ENCODE data around the gene PRKAR1B.

Gene PRKAR1B

DNA sequence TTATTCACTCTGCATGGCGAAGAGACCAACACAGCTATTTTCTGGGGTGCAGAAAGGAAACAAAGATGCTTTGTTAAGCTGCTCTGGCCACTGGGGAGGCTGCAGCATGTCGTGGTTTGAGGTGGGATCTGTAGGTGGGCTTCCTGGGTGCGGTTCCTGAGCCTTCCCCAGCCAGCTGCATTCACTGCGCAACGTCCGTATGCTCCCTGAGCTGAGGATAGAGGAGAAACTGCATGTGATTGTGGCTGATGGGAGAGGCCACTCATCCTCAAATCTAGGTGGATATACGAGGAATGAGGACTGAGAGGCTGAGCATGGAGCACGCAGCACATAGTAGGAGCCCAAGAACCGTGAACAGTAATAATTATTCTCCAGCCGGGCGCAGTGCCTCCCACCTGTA lies 10.4 kb downstream of the PRKAR1B start:
- DNase-seq, result no peak

DNA sequence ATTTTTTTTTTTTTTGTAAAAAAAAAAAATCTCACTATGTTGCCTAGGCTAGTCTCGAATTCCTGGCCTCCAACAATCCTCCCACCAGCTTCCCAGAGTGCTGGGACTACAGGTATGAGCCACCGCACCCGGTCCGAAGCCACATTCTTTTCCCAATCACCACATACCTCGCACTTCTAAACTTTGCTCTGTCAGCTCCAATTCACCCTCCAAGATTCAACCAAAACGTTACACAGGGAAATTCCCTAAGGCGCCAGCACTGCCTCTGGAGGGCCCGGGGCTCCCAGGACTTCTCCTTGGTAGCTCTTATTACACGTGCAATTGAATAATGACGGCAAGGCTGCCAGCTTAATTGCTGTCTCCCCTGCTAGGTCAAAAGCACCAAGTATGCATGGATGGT lies 10.9 kb downstream of the PRKAR1B start:
- DNase-seq, result no peak

DNA sequence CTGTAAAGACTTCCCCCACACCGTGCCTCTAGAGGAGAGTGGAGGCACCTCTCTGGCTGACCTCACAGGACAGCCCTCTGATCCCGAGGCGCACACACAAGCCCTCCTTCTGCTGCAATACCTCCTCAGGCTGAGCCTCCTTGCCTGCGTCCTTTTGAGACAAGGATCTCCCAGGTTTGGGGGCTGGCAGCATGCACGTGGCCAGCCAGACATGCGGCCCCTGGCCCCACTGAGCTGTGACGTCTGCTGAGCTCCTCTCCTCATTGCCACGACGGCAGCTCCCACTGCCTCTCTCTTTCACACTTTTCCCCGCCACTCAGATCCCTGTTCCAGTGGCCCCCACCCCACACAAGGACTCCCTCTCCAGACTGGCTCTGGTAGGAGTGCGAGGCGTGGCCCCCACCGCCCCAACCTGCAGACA lies 12.8 kb downstream of the PRKAR1B start:
- no peak for DNase-seq

DNA sequence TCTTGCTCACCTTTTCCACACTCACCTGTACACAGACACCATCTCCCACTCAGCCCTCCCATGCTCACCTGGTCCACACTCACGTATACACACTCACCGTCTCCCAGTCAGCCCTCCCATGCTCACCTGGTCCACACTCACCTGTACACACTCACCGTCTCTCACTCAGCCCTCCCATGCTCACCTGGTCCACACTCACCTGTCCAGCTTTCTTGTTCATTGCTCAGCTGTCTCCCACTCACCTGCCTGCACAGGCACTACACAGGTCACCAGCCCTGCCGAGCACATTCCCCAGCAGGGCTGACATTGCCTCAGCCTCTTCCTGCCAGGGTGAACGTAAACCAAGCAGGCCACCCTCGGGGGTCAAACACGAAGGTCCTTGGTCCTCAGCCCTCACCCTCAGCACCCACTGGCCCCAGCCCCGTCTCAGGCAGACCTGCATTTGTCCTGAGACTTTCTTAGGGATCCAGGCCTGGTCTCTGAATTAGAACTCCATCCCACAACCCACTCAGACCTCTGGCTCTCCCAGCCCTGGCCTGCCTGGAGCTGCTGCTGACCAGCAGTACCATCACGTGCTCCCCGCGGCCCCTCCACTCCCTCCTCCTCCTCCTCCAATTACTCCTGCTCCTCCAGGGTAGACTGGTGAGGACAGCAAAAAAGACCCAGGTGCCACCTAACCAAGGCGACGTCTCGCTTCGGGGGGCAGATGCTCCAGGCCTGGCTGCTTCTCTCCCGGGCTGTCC lies 13.4 kb downstream of the PRKAR1B start:
- no peak for DNase-seq

- no peak for DNase-seq
Observed at GRCh38 chr7:713139-713457, 14.0 kb downstream of the PRKAR1B start.

- no peak for DNase-seq
Observed at GRCh38 chr7:712381-713138, 14.5 kb downstream of the PRKAR1B start.

- DNase-seq, result no peak
Observed at GRCh38 chr7:711922-712380, 15.1 kb downstream of the PRKAR1B start.

DNA sequence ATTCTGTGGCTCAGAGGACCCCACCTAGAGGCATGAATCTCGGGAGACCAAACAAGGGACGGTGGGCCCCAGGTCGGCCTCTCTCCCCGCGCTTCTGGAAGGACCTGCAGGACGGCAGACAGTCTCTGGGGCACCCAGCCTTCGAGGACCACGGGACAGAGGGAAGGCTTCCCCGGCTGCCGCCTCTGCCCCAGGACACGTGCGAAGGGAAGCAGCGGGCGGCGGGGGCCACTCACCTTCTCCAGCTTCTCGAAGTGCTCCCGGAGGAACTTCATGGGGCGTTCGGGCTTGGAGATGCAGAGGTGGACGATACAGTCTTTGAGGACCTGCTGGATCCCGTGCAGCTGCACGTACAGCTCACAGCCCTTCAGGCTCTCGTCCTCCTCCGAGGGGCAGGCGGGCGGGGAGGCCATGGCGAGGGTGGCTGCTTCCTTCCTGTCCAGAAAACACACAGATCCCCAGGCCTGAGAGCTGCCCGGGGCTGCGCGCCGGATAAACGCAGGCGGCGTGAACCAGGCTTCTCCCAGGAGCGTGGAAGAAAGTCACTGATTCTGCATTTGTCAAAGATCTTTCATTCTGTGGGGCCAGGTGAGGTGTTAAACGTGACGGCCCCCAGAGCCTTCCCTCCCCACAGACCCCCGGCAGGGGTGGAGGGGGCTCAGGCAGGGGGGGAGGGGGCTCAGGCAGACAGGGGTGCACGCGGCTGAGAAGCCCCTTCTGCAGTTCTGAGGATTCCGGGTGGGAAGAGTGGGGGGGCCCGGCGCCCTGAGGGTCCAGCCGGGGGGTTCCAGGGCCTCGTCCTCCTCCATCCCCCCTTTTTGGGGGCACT lies 15.8 kb downstream of the PRKAR1B start:
- DNase-seq, result no peak

- no peak for DNase-seq
Observed at GRCh38 chr7:710161-710560, 16.9 kb downstream of the PRKAR1B start.

GRCh38 chr7:707296-708000 lies 19.6 kb downstream of the PRKAR1B start:
- no peak for DNase-seq

DNA sequence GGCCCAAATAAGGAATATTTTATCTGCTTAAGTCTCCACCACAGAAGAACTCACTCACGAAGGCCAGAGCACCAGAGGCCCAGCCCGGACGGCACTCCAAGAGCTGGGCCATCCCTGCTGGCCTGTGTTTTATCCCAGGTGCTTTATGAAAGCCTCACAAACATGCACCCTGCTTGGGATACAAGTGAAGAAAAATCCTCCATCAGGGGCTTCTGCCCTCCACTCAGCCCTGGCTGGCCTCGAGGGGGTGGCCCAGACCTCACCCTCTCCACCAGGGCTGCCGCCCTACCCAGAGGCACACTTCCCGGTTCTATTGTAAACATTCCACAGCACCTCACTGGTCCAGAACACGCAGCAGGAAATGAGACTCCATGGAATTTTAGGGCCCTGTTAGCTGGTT lies 20.4 kb downstream of the PRKAR1B start:
- DNase-seq, result no peak

DNA sequence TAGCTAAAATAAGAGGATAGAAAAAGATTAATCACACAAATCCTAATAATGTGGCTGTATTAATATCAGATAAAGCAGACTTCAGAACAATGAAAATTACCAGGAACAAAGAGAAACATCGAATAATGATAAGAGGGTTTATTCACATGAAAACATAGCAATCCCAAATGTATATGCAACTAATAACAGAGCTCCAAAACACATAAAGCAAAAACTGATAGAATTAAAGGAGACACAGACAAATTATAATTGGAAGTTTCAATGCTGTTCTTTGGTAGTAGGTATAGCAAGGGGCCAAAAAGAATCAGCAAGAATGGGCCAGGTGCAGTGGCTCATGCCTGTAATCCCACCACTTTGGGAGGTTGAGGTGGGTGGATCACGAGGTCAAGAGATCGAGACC lies 24.0 kb downstream of the PRKAR1B start:
- DNase-seq, result no peak

DNA sequence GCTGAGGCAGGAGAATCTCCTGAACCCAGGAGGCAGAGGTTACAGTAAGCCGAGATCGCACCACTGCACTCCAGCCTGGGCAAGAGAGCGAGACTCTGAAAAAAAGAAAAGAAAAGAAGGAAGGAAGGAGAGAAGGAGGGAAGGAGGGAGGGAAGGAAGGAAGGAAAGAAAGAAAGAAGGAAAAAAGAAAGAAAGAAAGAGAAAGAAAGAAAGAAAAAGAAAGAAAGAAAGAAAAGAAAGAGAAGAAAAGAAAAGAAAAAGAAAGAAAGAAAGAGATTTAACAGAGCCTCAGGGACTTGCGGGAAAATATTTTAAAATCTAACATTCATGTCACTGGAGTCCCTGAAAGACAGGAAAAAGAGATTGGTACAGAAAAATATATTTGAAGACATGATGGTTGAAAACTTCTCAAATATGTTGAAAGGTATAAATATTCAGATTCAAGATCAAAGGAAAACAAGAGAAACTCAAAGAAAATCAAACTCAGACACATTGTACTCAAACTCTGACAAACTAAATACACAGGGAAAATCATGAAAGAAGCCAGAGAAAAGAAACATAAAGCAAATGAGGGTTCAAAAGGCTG lies 25.9 kb downstream of the PRKAR1B start:
- no peak for DNase-seq

DNA sequence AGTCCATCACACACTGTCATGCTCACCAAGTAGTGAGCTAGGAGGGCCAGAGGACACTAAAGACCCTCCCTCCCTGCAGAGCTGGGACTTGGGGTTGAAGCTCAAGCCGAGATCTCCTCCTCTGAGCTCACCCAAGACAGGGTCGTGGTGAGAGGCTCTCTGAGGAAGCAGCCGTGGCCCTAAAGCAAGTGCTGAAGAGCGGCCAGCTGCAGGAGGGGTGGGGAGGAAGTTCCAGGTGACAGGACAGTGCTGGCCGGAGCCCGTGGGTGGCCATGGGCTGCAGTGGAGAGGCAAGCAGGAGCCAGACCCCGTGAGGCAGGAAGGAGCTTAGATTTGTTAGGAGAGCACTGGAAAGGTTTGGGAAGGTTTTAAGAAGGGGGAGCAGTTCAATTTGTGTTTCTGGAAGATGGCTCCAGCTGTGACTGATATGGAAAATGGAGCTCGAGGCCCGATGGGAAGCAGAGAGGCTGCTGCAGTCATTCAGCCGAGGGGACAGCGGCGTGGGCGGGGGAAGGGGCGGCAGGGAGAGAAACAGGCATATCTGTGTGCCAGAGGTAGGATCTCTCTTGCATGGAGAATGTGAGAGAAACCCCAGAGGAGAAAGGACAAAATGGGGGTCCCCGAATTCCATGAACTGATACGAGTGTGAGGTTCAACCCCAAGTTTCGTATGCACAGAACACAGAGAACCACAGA lies 27.5 kb downstream of the PRKAR1B start:
- DNase-seq, result no peak

DNA sequence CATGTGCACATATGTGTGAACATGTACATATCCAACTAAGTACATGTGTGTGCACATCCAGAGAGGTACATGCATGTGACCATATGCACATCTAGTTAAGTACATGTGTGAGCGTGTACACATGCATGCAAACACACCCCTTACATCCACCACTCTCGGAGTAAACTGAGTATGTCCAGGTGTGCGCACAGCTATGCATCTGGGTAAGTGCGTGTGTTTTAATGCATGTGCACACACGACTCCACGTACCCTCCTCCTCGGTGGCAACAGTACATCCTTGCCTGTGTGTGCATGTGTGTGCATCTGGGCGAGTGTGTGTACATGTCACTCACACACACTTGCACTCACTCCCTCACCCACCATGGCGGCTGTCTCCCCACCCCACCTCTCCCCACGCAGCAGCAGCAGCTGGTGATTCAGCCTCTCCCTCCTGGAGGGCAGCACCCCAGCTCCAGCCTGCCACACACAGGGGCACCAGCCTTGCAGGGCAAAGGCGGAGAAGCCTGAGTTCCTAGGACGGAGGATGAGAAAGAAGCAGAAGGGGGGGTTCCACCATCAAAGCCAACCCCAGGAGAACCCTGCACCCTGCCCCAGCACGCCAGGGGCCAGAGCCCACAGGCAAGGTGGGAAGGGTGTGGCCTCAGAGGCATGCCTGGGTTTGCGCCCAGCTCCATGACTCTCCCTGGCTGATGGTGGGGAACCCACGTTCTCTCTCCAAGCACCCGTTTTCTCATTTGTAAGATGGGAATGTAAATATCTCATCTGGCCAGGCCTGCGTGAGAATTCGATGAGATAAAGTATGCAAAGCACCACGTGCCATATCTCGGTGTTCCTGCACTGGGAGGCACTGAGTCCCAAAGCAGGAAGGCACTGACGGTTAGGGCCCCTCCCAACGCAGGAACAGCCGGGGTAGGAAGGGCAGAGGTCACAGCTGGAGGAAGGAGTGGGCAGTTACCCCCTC lies 28.3 kb downstream of the PRKAR1B start:
- DNase-seq, result no peak

- no peak for DNase-seq
Observed at GRCh38 chr7:696812-697551, 30.1 kb downstream of the PRKAR1B start.

GRCh38 chr7:696426-696811 lies 30.7 kb downstream of the PRKAR1B start:
- DNase-seq, result no peak

DNA sequence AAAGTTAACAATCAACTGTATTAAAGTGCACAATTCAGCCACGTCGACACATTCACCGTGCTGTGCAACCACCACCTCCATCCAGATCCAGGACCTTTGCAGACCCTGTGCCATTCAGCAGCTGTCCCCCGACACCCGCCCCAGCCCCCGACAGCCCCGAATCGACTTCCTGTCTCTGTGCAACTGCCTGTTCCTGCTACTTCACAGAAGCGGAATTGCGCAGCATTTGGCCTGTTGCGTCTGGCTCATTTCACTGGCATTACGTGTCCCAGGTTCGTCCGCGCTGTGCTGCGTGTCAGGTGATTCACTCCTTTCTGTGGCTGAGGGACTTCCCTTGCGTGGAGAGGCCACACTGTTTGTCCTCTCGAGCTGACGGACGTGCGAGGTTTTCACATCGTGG lies 33.8 kb downstream of the PRKAR1B start:
- no peak for DNase-seq

GRCh38 chr7:691361-692045 lies 35.6 kb downstream of the PRKAR1B start:
- DNase-seq, result no peak

Data from EL (cell line).